Measurements from ENCODE around the gene CD81. TPM values are rescaled to one million over a fixed set of nuclear protein-coding genes. Genes with fewer than 3 reads are reported as not detected.
A peak's percentile ranks its signal among the peaks of the same experiment; 100 is the strongest.

Gene CD81
- total RNA-seq, 1 donor from 2014 or later, result 424 TPM

DNA sequence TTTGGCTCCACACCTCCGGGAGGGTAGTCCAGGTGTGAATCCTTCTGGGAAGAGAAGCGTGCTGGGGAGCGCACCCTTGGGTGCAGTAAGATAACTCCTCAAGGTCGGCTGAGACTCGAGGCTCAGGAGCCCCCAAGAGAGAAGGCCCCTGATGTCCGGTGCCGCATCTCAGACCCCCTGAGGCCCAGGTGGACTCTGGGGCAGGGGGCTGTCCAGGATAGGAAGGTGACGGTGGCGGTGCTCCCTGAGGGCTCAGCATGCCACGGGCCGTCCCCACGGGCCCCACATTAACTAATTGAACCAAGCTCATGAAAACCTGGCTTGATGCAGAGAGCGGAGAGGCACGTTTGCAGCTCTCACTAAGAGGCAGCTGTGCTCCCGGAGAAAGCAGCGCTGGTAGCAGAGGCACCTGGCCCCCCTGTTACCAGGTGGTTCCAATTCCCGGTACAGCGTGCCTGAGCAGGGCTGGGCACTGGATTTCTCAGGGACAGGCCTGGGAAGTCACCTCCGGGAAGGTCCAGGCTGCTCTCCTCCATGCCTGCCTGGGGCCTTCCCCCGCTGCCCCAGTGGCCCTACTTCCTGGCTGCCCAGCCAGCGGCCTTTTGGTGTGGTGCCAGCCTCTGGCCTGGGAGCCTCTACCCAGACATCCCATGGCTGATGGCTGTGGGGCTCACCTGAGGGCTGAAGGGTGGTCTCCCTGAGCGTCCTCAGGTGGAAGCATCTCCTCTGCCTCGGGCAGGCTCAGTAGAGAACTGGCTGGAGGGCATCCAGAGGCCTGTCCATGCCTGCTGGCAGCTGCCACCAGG lies 68.8 kb downstream of the CD81 start:
- no peaks in the 10 kb centered on the region for H3K36me3 Mint-ChIP-seq (ENCODE audit: low read depth, unreplicated experiment)
- peaks cover 11% of the 10 kb centered on the region for H3K27me3 Mint-ChIP-seq (ENCODE audit: unreplicated experiment)
- DNase-seq (ENCODE audit: low spot score), result no peak
- peaks cover 22% of the 10 kb centered on the region for H3K4me1 Mint-ChIP-seq (ENCODE audit: unreplicated experiment)
- H3K4me3 Mint-ChIP-seq (ENCODE audit: unreplicated experiment), result peak overlapping the region; percentile 91
- TF ChIP-seq CTCF (IDR thresholded peaks at IDR 0.05; ENCODE audit: unreplicated experiment), result no peak
- H3K27ac Mint-ChIP-seq (ENCODE audit: unreplicated experiment), result no peak overlapping the region
- H3K9me3 Mint-ChIP-seq (ENCODE audit: unreplicated experiment), result no peaks in the 10 kb centered on the region

- Mint-ChIP-seq H3K36me3 (ENCODE audit: low read depth, unreplicated experiment) (no peaks in the 10 kb centered on the region), H3K4me1 (ENCODE audit: unreplicated experiment) (peaks cover 22% of the 10 kb centered on the region), H3K4me3 (ENCODE audit: unreplicated experiment) (peak overlapping the region; percentile 67), H3K9me3 (ENCODE audit: unreplicated experiment) (no peaks in the 10 kb centered on the region), H3K27ac (ENCODE audit: unreplicated experiment) (peak overlapping the region; percentile 70), H3K27me3 (ENCODE audit: unreplicated experiment) (peaks cover 11% of the 10 kb centered on the region)
- no peak for DNase-seq (ENCODE audit: low spot score)
- TF ChIP-seq CTCF (IDR thresholded peaks at IDR 0.05; ENCODE audit: unreplicated experiment), result no peak
Measured at GRCh38 chr11:2446590-2447252, 69.6 kb downstream of the CD81 start.

Other genes with a start within 250 kb of the CD81 start
- 2.1 TPM for gene IGF2, start 237.9 kb upstream of the CD81 start, total RNA-seq (ENCODE audit: unreplicated experiment)
- not detected for gene INS, start 216.1 kb upstream of the CD81 start, total RNA-seq (ENCODE audit: unreplicated experiment)
- gene TH, start 205.5 kb upstream of the CD81 start, total RNA-seq (ENCODE audit: unreplicated experiment), result not detected
- not detected for gene ASCL2, start 106.7 kb upstream of the CD81 start, total RNA-seq (ENCODE audit: unreplicated experiment)
- 0.13 TPM for gene C11orf21, start 75.4 kb upstream of the CD81 start, total RNA-seq (ENCODE audit: unreplicated experiment)
- 0.23 TPM for gene TSPAN32, start 75.3 kb upstream of the CD81 start, total RNA-seq (ENCODE audit: unreplicated experiment)
- gene TSSC4, start 23.4 kb downstream of the CD81 start, total RNA-seq (ENCODE audit: unreplicated experiment), result 48.4 TPM
- gene TRPM5, start 67.2 kb downstream of the CD81 start, total RNA-seq (ENCODE audit: unreplicated experiment), result 0.38 TPM
- 35.3 TPM for gene KCNQ1, start 67.7 kb downstream of the CD81 start, total RNA-seq (ENCODE audit: unreplicated experiment)